CD4-positive, CD25-positive, alpha-beta regulatory T cell (primary cell): Measurements from ENCODE around the gene DHRS13. TPM values are rescaled to one million over a fixed set of nuclear protein-coding genes. Genes with fewer than 3 reads are reported as not detected.
"Not testable (repeated sequence)": the region's sequence is repeated elsewhere in the genome, so short reads cannot be mapped to it uniquely, and the experiment has no call there.

ENCODE experiments used
- ATAC-seq, 2 donors: fragments of 150-1000 bp; cut with Tn5 transposase; one replicate each; pipeline ENCODE4 v1.10.0; 2021; ENCODE audit warnings: low read depth in 2 of 2, moderate number of reproducible peaks in 2 of 2, moderate library complexity in 1 of 2
- DNase-seq, 3 donors: peaks; one replicate each; pipeline versions ENCODE4 v3.0.0 to v3.0.0-alpha.2; 2012 to 2022; ENCODE audit warnings: mixed read lengths in 1 of 3
- H3K27ac ChIP-seq: one replicate; pipeline ENCODE4 v1.7.0; 2013; ENCODE audit warnings: mild to moderate bottlenecking, low read length; ENCODE audit not compliant: insufficient read depth, poor library complexity, severe bottlenecking
- H3K27me3 ChIP-seq: one replicate; pipeline ENCODE4 v1.7.0; 2013; ENCODE audit warnings: low read length; ENCODE audit not compliant: control insufficient read depth, insufficient read depth
- H3K36me3 ChIP-seq: one replicate; pipeline ENCODE4 v1.7.0; 2013; ENCODE audit warnings: mild to moderate bottlenecking, low read length, moderate library complexity; ENCODE audit not compliant: control insufficient read depth, insufficient read depth
- H3K4me1 ChIP-seq: 2 replicates; pipeline ENCODE4 v1.7.0; 2013; ENCODE audit warnings: mild to moderate bottlenecking, low read length; ENCODE audit not compliant: insufficient read depth, control insufficient read depth, poor library complexity, severe bottlenecking
- H3K4me3 ChIP-seq: one replicate; pipeline ENCODE4 v1.7.0; 2013; ENCODE audit warnings: low read depth, mild to moderate bottlenecking, low read length, moderate library complexity
- H3K9me3 ChIP-seq, 2 experiments: 1 replicate in 1 of 2; 2 replicates in 1 of 2; pipeline ENCODE4 v1.7.0; 2013; ENCODE audit warnings: low read length in 2 of 2, mild to moderate bottlenecking in 1 of 2, moderate library complexity in 1 of 2; ENCODE audit not compliant: control insufficient read depth in 2 of 2
- H3K27ac Mint-ChIP-seq, 3 donors: one replicate each; pipeline ENCODE4 v1.8.0; 2020 to 2022; ENCODE audit warnings: mild to moderate bottlenecking in 3 of 3, mixed read lengths in 3 of 3, moderate library complexity in 2 of 3
- H3K27me3 Mint-ChIP-seq: one replicate; pipeline ENCODE4 v1.8.0; 2022; ENCODE audit warnings: mild to moderate bottlenecking, mixed read lengths
- H3K36me3 Mint-ChIP-seq: one replicate; pipeline ENCODE4 v1.8.0; 2020; ENCODE audit warnings: mixed read lengths
- H3K4me1 Mint-ChIP-seq, 4 donors: one replicate each; pipeline ENCODE4 v1.8.0; 2020 to 2022; ENCODE audit warnings: mixed read lengths in 4 of 4, mild to moderate bottlenecking in 1 of 4
- H3K4me3 Mint-ChIP-seq, 4 donors: one replicate each; pipeline ENCODE4 v1.8.0; 2020 to 2022; ENCODE audit warnings: mild to moderate bottlenecking in 4 of 4, mixed read lengths in 4 of 4, moderate library complexity in 3 of 4
- H3K9me3 Mint-ChIP-seq, 7 donors: one replicate each; pipeline ENCODE4 v1.8.0; 2020 to 2022; ENCODE audit warnings: mixed read lengths in 7 of 7, mild to moderate bottlenecking in 3 of 7, moderate library complexity in 2 of 7
- polyA plus RNA-seq, 4 donors: library from polyadenylated mRNA; unstranded; fragments of 300-500 nt; fragmentation: Illumina TruSeq; gene quantifications; one replicate each; pipeline ENCODE4 v1.2.3, GENCODE V29; 2021
- total RNA-seq: library from RNA; stranded (reverse); gene quantifications from one replicate; pipeline ENCODE4 v1.2.3, GENCODE V29; 2022

Gene DHRS13
- total and polyA plus RNA-seq, 5 donors from 2014 or later = 15.0 to 21.1 (median 18.8) TPM

- not testable (repeated sequence) for H3K4me1 Mint-ChIP-seq, H3K27ac ChIP-seq, H3K9me3 Mint-ChIP-seq, H3K9me3 ChIP-seq, H3K36me3 ChIP-seq, H3K27me3 Mint-ChIP-seq, H3K4me3 ChIP-seq, H3K36me3 Mint-ChIP-seq, H3K4me1 ChIP-seq, H3K27me3 ChIP-seq
- DNase-seq = peak; percentile 20 to 72 (median 38)
- peak in 1 of 2 donors; percentile 53 for ATAC-seq
- peak overlapping the region in 1 of 3 donors; percentile 56 for H3K27ac Mint-ChIP-seq
- H3K4me3 Mint-ChIP-seq = peak overlapping the region in 2 of 4 donors; percentile 53 to 79
These were observed 54.2 kb downstream of the DHRS13 start for GRCh38 chr17:28848667-28849066.

Other genes with a start within 250 kb of the DHRS13 start
- gene SDF2, start 241.2 kb downstream of the DHRS13 start, total RNA-seq = 41.9 TPM
- gene SDF2, start 241.2 kb downstream of the DHRS13 start, polyA plus RNA-seq = 100 to 1,000 TPM in 3 of 4 donors, 10 to 100 TPM in 1; 96.5 to 121 (median 112) TPM
- 167 TPM for gene SUPT6H, start 240.9 kb downstream of the DHRS13 start, total RNA-seq
- 1 to 10 TPM; 8.3 to 9.2 (median 8.9) TPM for gene SUPT6H, start 240.9 kb downstream of the DHRS13 start, polyA plus RNA-seq
- gene PROCA1, start 191.2 kb downstream of the DHRS13 start, total RNA-seq = 5.3 TPM
- gene PROCA1, start 191.2 kb downstream of the DHRS13 start, polyA plus RNA-seq = under 1 TPM in 3 of 4 donors, not detected in 1; 0.37 to 0.67 (median 0.63) TPM
- 4.0 TPM for gene RAB34, start 185.2 kb downstream of the DHRS13 start, total RNA-seq
- gene RAB34, start 185.2 kb downstream of the DHRS13 start, polyA plus RNA-seq = 10 to 100 TPM in 1 of 4 donors, 1 to 10 TPM in 3; 6.6 to 11.5 (median 6.9) TPM
- 2,050 TPM for gene RPL23A, start 183.1 kb downstream of the DHRS13 start, total RNA-seq
- gene RPL23A, start 183.1 kb downstream of the DHRS13 start, polyA plus RNA-seq = 1,000 to 10,000 TPM; 4,206 to 5,707 (median 4,669) TPM
- gene TLCD1, start 176.8 kb downstream of the DHRS13 start, total RNA-seq = 1.3 TPM
- not detected for gene TLCD1, start 176.8 kb downstream of the DHRS13 start, polyA plus RNA-seq
- 7.5 TPM for gene NEK8, start 174.3 kb downstream of the DHRS13 start, total RNA-seq
- 1 to 10 TPM; 1.8 to 2.6 (median 2.0) TPM for gene NEK8, start 174.3 kb downstream of the DHRS13 start, polyA plus RNA-seq
- gene TRAF4, start 159.1 kb downstream of the DHRS13 start, total RNA-seq = 320 TPM
- gene TRAF4, start 159.1 kb downstream of the DHRS13 start, polyA plus RNA-seq = 1 to 10 TPM; 1.1 to 2.9 (median 1.7) TPM
- gene FAM222B, start 60.3 kb downstream of the DHRS13 start, total RNA-seq = 23.4 TPM
- 10 to 100 TPM in 2 of 4 donors, 1 to 10 TPM in 2; 4.4 to 13.5 (median 11.1) TPM for gene FAM222B, start 60.3 kb downstream of the DHRS13 start, polyA plus RNA-seq
- gene ERAL1, start 48.1 kb downstream of the DHRS13 start, total RNA-seq = 22.1 TPM
- 10 to 100 TPM; 37.7 to 44.9 (median 42.7) TPM for gene ERAL1, start 48.1 kb downstream of the DHRS13 start, polyA plus RNA-seq
- 167 TPM for gene FLOT2, start 5.3 kb downstream of the DHRS13 start, total RNA-seq
- 100 to 1,000 TPM; 268 to 345 (median 303) TPM for gene FLOT2, start 5.3 kb downstream of the DHRS13 start, polyA plus RNA-seq
- gene PHF12, start 48.4 kb upstream of the DHRS13 start, total RNA-seq = 200 TPM
- 1 to 10 TPM; 5.4 to 8.4 (median 5.8) TPM for gene PHF12, start 48.4 kb upstream of the DHRS13 start, polyA plus RNA-seq
- gene SEZ6, start 103.0 kb upstream of the DHRS13 start, total RNA-seq = 0.76 TPM
- 1 to 10 TPM in 1 of 4 donors, under 1 TPM in 1, not detected in 2; 0.57 to 1.2 TPM for gene SEZ6, start 103.0 kb upstream of the DHRS13 start, polyA plus RNA-seq
- 3.9 TPM for gene PIPOX, start 140.1 kb upstream of the DHRS13 start, total RNA-seq
- gene PIPOX, start 140.1 kb upstream of the DHRS13 start, polyA plus RNA-seq = 1 to 10 TPM in 2 of 4 donors, under 1 TPM in 2; 0.73 to 1.8 (median 1.1) TPM